NCI-H2081 treated with DMSO at 0.1 percent for 48 hours (cell line): ENCODE measurements around the gene CCRL2.

Experiments
- DNase-seq: peaks from one replicate; lab custom pipeline; 2025; lab: John Stamatoyannopoulos, UW

Gene CCRL2, protein sequence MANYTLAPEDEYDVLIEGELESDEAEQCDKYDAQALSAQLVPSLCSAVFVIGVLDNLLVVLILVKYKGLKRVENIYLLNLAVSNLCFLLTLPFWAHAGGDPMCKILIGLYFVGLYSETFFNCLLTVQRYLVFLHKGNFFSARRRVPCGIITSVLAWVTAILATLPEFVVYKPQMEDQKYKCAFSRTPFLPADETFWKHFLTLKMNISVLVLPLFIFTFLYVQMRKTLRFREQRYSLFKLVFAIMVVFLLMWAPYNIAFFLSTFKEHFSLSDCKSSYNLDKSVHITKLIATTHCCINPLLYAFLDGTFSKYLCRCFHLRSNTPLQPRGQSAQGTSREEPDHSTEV

DNA sequence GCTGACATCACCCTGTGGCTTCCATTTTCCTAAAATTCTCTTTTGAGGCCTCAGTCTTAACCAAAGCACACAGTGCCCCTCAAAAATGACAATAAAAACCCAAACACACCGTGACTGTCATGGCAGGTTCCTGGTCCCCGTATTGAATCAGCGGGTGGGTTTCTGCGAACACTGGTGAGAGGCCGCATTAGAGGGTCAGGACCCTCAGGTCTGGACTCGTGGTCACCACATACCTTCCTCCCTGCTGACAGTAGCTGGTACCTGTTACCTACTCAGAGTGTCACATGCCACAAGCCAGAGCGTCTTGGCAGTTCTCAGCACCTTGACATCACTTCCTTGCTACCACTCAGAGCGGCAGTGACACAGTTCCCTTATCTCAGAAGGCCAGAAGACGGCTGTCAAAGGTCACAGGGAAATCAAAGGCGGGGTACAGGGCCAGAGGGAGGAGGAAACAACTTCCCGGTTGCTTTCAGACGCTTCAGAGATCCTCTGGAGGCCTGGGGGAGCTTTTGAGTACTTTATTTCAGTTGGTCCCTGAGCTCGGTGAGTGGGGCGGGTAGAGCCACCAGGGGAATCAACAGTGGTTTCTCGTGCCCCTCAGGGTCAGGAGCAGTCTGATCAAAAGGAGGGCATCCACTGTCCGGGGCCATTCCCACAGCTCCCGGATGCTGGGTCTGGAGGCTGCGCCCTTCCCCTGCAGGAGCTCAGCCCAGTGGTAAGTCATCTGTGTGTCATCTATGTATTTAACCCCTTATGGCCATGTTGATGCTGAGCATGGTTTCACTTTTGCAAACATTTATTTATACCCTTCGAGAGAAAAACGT, at the start of gene CCRL2, which contains the start of gene CCR5AS:
TSS of gene CCRL2 (plus strand) at position 472 of the 824 bp plus-strand sequence. CDS start 821 bp downstream, outside the sequence.
TSS of gene CCR5AS (minus strand) at position 279 of the 824 bp plus-strand sequence.
- DNase-seq: no peak

DNA sequence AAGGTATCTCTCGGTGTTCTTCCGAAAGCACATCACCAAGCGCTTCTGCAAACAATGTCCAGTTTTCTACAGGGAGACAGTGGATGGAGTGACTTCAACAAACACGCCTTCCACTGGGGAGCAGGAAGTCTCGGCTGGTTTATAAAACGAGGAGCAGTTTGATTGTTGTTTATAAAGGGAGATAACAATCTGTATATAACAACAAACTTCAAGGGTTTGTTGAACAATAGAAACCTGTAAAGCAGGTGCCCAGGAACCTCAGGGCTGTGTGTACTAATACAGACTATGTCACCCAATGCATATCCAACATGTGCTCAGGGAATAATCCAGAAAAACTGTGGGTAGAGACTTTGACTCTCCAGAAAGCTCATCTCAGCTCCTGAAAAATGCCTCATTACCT, 48.6 kb upstream of the CCRL2 start:
- no peak for DNase-seq

DNA sequence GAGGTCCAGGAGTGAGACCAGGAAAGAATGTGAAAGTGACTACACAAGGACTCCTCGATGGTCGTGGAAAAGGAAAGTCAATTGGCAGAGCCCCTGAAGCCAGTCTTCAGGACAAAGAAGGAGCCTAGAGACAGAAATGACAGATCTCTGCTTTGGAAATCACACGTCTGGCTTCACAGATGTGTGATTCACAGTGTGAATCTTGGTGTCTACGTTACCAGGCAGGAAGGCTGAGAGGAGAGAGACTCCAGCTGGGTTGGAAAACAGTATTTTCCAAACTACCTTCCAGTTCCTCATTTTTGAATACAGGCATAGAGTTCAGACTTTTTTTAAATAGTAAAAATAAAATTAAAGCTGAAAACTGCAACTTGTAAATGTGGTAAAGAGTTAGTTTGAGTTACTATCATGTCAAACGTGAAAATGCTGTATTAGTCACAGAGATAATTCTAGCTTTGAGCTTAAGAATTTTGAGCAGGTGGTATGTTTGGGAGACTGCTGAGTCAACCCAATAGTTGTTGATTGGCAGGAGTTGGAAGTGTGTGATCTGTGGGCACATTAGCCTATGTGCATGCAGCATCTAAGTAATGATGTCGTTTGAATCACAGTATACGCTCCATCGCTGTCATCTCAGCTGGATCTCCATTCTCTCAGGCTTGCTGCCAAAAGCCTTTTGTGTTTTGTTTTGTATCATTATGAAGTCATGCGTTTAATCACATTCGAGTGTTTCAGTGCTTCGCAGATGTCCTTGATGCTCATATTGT, 47.1 kb upstream of the CCRL2 start:
- DNase-seq: no peak

DNA sequence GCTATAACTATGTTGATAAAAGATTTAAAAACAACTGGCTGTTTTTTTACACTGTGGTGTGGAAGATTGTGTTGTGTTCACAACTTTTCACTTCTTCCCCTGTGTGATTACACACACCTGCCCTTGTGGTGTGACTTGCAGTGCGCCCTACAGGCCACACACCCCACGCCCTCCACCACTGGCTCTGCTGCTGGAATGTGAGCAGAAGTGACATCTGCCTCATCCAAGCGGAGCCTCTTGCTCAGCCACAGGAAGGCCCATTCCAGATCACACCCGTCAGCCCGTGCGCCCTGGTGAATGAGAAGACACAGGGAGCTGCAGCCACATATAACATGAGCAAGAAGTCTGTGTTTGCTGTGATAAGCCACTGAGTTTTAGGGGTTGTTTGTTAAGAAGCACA, 46.2 kb upstream of the CCRL2 start:
- no peak for DNase-seq

DNA sequence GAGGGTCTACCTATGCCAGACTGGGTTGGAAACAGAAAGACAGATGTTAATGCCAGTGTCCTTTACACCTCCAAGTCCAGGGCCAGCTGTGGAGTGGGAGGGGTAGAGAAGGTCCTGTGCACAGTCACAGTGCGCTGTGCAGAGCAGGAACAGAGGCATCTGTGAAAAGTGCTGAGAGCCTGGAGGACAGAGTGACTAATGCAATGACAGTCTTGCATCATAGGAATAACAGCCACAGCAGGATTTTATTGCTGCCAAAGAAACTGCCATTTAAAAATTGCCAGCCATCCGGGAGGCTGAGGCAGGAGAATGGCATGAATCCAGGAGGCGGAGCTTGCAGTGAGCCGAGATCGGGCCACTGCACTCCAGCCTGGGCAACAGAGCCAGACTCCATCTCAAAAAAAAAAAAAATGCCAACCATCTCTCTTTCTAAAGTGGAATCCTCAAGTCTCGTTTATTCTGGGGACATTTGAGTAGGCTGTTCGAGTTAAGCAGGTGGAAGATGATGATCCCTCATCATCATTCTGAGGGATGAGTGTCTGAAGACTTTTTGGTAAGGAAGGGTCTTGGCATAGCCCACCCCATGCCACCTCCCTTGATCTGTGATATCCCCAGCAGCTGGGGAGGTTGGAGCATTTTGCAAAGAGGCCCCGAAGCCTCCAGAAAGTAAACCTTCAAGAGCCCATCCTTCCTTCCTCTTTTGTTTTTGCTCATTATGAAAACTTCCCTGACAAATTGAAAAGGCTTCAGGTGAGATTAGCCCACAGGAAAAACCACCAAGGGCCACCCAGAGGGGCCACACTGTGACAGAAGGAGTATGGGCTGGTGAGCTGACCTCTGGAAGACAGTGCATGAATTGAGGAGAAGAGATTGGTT, 45.4 kb upstream of the CCRL2 start:
- no peak for DNase-seq

DNA sequence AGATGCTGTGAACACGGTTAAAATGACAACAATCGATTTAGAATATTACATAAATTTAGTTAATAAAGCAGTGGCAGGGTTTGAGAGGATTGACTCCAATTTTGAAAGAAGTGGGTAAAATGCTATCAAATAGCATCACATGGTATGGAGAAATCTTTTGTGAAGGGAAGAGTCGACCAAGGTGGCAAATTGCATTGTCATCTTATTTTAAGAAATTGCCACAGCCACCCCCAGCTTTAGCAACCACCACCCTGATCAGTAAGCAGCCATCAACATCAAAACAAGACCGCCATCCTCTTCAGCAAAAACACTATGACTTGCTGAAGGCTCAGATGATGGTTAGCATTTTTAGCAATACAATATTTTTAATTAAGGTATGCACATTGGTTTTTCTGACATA, 42.0 kb upstream of the CCRL2 start:
- DNase-seq: no peak

DNA sequence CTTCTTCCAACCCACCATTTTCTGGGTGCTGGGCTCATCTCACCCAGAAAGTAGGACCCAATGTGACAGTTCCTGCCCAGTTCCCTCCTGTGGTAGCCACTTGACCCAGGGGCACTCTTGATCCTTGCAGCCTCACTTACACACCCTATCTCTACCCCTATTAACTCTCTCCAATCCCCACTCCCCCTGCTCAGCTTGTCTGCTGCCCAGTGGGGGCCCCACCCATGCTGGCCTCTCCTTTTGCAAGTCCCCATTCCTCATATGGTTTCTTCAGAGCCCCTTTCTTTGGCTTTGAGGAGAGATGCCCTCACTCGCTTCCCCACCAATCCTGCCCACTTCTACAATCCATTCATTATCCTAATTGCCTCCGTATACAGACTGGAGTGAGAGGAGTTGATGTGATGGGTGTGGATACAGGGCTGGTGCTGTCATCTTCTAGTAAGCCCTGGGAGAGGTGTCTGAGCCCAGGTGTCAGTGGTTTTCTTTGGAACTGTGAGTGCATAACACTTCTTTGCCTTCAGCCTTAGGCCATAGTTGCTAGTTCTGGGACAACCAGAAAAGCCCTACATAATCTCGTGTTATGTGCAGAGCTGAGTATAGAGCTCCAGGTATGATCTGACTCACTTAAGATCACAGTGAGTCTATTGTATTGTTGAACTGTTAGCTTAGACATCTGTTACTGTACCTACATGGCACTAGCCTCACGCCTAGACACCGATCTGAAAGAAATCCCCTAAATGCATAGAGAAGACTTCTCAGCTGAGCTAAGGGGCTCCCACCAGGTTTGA, 41.1 kb upstream of the CCRL2 start:
- DNase-seq: no peak

DNA sequence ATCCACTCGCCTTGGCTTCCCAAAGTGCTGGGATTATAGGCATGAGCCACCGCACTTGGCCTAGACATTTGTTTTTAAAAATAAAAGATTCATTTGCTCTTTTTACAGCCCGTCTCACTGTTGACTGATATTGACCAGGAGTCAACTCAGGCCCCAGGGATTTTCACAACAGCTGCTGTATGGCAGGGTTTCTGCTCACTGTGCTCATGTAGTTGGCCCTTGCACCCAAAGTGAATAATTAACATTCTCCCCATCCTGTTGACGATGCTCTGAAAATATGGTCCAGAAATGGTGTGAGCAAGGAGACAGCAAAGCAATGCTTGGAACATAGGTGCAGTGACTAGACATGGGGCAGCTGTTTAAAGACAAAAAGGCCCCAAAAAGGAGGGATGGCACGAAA, 39.2 kb upstream of the CCRL2 start:
- DNase-seq: no peak

DNA sequence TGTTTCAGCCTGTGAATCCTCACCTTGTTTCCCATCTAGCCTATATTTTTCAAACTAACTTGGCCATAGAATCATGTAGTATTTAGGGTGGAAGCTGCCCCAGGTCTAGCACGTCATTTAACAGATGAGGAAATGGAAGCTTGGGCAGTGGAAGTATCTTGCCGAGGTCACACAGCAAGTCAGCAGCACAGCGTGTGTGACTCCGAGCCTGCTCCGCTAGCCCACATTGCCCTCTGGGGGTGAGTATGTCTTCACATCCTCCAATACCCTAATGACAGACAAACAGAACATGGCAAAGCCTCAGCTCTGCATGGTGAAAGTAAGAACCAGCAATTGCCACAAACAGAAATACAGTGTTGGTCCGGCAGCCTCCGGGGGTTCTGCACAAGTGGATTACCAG, 38.5 kb upstream of the CCRL2 start:
- DNase-seq: no peak

DNA sequence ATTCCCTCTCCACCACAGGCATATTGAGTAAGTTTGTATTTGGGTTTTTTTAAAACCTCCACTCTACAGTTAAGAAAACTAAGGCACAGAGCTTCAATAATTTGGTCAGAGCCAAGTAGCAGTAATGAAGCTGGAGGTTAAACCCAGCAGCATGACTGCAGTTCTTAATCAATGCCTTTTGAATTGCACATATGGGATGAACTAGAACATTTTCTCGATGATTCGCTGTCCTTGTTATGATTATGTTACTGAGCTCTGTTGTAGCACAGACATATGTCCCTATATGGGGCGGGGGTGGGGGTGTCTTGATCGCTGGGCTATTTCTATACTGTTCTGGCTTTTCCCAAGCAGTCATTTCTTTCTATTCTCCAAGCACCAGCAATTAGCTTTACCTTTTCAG, 37.9 kb upstream of the CCRL2 start:
- no peak for DNase-seq

DNA sequence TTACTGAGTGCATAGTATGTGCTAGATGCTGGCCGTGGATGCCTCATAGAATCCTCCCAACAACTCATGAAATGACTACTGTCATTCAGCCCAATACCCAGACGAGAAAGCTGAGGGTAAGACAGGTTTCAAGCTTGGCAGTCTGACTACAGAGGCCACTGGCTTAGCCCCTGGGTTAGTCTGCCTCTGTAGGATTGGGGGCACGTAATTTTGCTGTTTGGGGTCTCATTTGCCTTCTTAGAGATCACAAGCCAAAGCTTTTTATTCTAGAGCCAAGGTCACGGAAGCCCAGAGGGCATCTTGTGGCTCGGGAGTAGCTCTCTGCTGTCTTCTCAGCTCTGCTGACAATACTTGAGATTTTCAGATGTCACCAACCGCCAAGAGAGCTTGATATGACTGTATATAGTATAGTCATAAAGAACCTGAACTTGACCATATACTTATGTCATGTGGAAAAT, 37.4 kb upstream of the CCRL2 start:
- no peak for DNase-seq

DNA sequence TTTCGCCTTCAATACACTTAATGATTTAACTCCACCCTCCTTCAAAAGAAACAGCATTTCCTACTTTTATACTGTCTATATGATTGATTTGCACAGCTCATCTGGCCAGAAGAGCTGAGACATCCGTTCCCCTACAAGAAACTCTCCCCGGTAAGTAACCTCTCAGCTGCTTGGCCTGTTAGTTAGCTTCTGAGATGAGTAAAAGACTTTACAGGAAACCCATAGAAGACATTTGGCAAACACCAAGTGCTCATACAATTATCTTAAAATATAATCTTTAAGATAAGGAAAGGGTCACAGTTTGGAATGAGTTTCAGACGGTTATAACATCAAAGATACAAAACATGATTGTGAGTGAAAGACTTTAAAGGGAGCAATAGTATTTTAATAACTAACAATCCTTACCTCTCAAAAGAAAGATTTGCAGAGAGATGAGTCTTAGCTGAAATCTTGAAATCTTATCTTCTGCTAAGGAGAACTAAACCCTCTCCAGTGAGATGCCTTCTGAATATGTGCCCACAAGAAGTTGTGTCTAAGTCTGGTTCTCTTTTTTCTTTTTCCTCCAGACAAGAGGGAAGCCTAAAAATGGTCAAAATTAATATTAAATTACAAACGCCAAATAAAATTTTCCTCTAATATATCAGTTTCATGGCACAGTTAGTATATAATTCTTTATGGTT, 36.1 kb upstream of the CCRL2 start, which contains the start of gene CCR5:
TSS of gene CCR5 (plus strand) at position 108 of the 680 bp plus-strand sequence. CDS start 1,957 bp downstream, outside the sequence.
- no peak for DNase-seq

DNA sequence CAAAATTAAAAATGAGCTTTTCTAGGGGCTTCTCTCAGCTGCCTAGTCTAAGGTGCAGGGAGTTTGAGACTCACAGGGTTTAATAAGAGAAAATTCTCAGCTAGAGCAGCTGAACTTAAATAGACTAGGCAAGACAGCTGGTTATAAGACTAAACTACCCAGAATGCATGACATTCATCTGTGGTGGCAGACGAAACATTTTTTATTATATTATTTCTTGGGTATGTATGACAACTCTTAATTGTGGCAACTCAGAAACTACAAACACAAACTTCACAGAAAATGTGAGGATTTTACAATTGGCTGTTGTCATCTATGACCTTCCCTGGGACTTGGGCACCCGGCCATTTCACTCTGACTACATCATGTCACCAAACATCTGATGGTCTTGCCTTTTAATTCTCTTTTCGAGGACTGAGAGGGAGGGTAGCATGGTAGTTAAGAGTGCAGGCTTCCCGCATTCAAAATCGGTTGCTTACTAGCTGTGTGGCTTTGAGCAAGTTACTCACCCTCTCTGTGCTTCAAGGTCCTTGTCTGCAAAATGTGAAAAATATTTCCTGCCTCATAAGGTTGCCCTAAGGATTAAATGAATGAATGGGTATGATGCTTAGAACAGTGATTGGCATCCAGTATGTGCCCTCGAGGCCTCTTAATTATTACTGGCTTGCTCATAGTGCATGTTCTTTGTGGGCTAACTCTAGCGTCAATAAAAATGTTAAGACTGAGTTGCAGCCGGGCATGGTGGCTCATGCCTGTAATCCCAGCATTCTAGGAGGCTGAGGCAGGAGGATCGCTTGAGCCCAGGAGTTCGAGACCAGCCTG, 35.3 kb upstream of the CCRL2 start:
- DNase-seq: no peak

DNA sequence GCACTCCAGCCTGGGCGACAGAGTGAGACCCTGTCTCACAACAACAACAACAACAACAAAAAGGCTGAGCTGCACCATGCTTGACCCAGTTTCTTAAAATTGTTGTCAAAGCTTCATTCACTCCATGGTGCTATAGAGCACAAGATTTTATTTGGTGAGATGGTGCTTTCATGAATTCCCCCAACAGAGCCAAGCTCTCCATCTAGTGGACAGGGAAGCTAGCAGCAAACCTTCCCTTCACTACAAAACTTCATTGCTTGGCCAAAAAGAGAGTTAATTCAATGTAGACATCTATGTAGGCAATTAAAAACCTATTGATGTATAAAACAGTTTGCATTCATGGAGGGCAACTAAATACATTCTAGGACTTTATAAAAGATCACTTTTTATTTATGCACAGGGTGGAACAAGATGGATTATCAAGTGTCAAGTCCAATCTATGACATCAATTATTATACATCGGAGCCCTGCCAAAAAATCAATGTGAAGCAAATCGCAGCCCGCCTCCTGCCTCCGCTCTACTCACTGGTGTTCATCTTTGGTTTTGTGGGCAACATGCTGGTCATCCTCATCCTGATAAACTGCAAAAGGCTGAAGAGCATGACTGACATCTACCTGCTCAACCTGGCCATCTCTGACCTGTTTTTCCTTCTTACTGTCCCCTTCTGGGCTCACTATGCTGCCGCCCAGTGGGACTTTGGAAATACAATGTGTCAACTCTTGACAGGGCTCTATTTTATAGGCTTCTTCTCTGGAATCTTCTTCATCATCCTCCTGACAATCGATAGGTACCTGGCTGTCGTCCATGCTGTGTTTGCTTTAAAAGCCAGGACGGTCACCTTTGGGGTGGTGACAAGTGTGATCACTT, 34.3 kb upstream of the CCRL2 start:
- no peak for DNase-seq

DNA sequence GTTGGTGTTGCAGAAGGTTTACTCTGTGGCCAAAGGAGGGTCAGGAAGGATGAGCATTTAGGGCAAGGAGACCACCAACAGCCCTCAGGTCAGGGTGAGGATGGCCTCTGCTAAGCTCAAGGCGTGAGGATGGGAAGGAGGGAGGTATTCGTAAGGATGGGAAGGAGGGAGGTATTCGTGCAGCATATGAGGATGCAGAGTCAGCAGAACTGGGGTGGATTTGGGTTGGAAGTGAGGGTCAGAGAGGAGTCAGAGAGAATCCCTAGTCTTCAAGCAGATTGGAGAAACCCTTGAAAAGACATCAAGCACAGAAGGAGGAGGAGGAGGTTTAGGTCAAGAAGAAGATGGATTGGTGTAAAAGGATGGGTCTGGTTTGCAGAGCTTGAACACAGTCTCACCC, 32.3 kb upstream of the CCRL2 start:
- no peak for DNase-seq

DNA sequence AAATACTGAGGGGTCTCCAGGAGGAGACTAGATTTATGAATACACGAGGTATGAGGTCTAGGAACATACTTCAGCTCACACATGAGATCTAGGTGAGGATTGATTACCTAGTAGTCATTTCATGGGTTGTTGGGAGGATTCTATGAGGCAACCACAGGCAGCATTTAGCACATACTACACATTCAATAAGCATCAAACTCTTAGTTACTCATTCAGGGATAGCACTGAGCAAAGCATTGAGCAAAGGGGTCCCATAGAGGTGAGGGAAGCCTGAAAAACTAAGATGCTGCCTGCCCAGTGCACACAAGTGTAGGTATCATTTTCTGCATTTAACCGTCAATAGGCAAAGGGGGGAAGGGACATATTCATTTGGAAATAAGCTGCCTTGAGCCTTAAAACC, 31.8 kb upstream of the CCRL2 start:
- no peak for DNase-seq

DNA sequence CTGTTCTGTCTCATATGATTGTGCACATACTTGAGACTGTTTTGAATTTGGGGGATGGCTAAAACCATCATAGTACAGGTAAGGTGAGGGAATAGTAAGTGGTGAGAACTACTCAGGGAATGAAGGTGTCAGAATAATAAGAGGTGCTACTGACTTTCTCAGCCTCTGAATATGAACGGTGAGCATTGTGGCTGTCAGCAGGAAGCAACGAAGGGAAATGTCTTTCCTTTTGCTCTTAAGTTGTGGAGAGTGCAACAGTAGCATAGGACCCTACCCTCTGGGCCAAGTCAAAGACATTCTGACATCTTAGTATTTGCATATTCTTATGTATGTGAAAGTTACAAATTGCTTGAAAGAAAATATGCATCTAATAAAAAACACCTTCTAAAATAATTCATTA, 31.2 kb upstream of the CCRL2 start:
- DNase-seq: no peak

DNA sequence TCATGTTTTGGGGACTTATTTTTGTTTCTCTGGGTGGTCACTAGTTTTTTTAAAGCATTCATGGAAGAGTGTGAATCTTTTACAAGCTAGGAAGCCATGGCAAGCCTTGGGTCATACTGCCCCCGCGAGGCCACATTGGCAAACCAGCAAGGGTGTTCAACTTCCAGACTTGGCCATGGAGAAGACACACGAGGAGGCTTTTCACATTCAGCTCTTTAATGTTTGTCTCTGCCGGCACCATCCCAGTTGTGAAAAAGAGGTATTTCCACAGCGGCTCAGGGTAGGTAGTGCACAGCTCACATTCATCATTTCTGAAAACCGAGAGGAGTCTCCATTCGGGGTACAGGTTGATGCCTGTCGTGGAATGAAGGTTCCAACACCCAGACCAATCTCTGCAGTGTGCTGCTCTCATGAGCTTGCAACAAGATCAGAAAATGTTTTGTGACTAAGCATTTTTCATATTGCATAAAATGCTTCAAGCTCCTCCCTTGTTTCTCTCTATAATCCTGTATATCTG, 28.6 kb upstream of the CCRL2 start:
- DNase-seq: no peak
